HepG2 (cell line): ENCODE measurements around the gene MOCS1.

Experiments used
- KDM1A ChIP-seq: IDR thresholded peaks from 2 replicates; pipeline ENCODE4 v1.6.1; 2016; ENCODE audit warnings: missing compliant biosample characterization
- RAD21 ChIP-seq: fragments of 450-650 bp; formaldehyde crosslinking; IDR thresholded peaks from 2 replicates; pipeline ENCODE4 v1.5.0; 2020; ENCODE audit warnings: mild to moderate bottlenecking
- SNRNP70 ChIP-seq: fragments of 200-400 bp; formaldehyde crosslinking; IDR thresholded peaks from 2 replicates; pipeline ENCODE4 v1.6.1; 2017; ENCODE audit warnings: mild to moderate bottlenecking, low read depth, low read length, moderate library complexity
- ZNF460 ChIP-seq: sonication (generic); formaldehyde crosslinking; IDR thresholded peaks from 2 replicates; pipeline ENCODE4 v1.5.1; 2020; ENCODE audit warnings: missing genetic modification reagents, mild to moderate bottlenecking, borderline replicate concordance
- TF ChIP-seq, protein P1 (sequence below): IDR thresholded peaks from 2 replicates; pipeline ENCODE4 v1.6.1; 2016; ENCODE audit warnings: missing compliant biosample characterization, missing genetic modification reagents, borderline replicate concordance

- no peak for TF ChIP-seq KDM1A
- TF ChIP-seq, protein P1, sequence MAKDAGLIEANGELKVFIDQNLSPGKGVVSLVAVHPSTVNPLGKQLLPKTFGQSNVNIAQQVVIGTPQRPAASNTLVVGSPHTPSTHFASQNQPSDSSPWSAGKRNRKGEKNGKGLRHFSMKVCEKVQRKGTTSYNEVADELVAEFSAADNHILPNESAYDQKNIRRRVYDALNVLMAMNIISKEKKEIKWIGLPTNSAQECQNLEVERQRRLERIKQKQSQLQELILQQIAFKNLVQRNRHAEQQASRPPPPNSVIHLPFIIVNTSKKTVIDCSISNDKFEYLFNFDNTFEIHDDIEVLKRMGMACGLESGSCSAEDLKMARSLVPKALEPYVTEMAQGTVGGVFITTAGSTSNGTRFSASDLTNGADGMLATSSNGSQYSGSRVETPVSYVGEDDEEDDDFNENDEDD (CRISPR knock-in tag): no peak
- no peak for TF ChIP-seq SNRNP70
- no peak for TF ChIP-seq RAD21 (CRISPR knock-in tag)
- no peak for TF ChIP-seq ZNF460 (CRISPR knock-in tag)
Measured at GRCh38 chr6:39889229-39889628, 45.0 kb downstream of the MOCS1 start.
